HEK293T (cell line): ENCODE measurements around the gene PLP1.

Experiments
- ARNT ChIP-seq: fragments of 450-650 bp; IDR thresholded peaks from 2 replicates; pipeline ENCODE4 v1.6.1; 2017; ENCODE audit warnings: mild to moderate bottlenecking
- ELF4 ChIP-seq: fragments of 450-650 bp; IDR thresholded peaks from 2 replicates; pipeline ENCODE4 v1.6.1; 2017; ENCODE audit warnings: antibody characterized with exemption
- FOXA1 ChIP-seq: fragments of 450-650 bp; IDR thresholded peaks from 2 replicates; pipeline ENCODE4 v1.6.1; 2016; ENCODE audit warnings: mild to moderate bottlenecking
- FOXK2 ChIP-seq: fragments of 450-650 bp; IDR thresholded peaks from 2 replicates; pipeline ENCODE4 v1.6.1; 2016; ENCODE audit warnings: mild to moderate bottlenecking
- FOXM1 ChIP-seq: fragments of 450-650 bp; IDR thresholded peaks from 2 replicates; pipeline ENCODE4 v1.6.1; 2017; ENCODE audit warnings: mild to moderate bottlenecking, borderline replicate concordance
- LEF1 ChIP-seq: fragments of 450-650 bp; IDR thresholded peaks from 2 replicates; pipeline ENCODE4 v1.6.1; 2017; ENCODE audit warnings: mild to moderate bottlenecking, borderline replicate concordance
- NFRKB ChIP-seq: fragments of 450-650 bp; IDR thresholded peaks from 2 replicates; pipeline ENCODE4 v1.6.1; 2016; ENCODE audit warnings: mild to moderate bottlenecking, moderate library complexity
- SP1 ChIP-seq: fragments of 450-650 bp; IDR thresholded peaks from 2 replicates; pipeline ENCODE4 v1.6.1; 2017
- ZNF384 ChIP-seq: fragments of 450-650 bp; IDR thresholded peaks from 2 replicates; pipeline ENCODE4 v1.6.1; 2016
- TF ChIP-seq, protein P1 (sequence below): fragments of 450-650 bp; IDR thresholded peaks from 2 replicates; pipeline ENCODE4 v1.6.1; 2016

DNA sequence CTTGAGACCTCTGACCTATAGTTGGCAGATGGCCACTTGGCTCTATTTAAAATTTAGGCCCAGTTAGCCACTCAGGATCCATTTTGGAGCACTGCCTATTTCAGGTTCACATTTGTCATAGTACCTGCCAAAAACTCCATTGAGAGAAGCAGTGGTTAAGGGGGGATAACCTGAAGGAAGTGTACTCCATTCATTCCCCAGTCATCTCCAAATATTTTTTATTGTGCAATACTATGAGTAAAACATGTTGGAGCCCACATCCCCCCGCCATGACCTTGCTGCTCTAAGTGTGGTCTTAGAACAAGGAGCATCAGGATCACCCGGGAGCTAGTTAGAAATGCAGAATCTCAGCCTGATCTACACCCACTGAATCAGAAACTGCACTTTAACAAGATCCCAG, 21.1 kb downstream of the PLP1 start:
- TF ChIP-seq ZNF384 (no peak), NFRKB (no peak), ARNT (no peak), ELF4 (no peak), FOXM1 (no peak), FOXK2 (no peak), LEF1 (no peak), SP1 (no peak), FOXA1 (no peak)
- TF ChIP-seq, protein P1, sequence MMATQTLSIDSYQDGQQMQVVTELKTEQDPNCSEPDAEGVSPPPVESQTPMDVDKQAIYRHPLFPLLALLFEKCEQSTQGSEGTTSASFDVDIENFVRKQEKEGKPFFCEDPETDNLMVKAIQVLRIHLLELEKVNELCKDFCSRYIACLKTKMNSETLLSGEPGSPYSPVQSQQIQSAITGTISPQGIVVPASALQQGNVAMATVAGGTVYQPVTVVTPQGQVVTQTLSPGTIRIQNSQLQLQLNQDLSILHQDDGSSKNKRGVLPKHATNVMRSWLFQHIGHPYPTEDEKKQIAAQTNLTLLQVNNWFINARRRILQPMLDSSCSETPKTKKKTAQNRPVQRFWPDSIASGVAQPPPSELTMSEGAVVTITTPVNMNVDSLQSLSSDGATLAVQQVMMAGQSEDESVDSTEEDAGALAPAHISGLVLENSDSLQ = no peak
